Measurements from ENCODE around the gene ULK4.
"Not testable (repeated sequence)": the region's sequence is repeated elsewhere in the genome, so short reads cannot be mapped to it uniquely, and the experiment has no call there.

ULK4 gene

DNA sequence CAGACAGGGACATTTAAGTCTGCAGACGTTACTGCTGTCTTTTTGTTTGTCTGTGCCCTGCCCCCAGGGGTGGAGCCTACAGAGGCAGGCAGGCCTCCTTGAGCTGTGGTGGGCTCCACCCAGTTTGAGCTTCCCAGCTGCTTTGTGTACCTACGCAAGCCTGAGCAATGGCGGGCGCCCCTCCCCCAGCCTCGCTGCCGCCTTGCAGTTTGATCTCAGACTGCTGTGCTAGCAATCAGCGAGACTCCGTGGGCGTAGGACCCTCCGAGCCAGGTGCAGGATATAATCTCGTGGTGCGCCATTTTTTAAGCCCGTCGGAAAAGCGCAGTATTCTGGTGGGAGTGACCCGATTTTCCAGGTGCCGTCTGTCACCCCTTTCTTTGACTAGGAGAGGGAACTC lies 314.2 kb downstream of the ULK4 start:
- DNase-seq (ENCODE audit: low read depth, low spot score) = not testable (repeated sequence)

DNA sequence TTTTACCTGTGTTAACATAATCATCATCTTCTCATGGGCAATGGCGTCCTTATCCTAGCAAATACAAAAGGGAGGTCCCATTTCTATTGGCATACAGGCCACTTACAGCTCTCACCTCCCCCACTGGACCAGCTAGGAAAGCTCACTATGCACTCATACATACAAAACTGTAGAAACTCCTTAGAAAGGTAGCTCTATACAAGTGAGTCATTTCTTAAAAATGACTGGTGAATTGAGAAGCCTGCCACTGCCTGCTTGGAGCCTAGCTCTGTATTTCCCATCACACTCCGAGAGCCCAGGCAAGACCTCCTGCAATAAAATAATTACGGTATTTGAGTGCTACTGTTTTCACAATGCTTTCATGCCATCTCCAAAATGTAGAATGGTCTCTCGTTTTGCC lies 321.8 kb downstream of the ULK4 start:
- no peak for DNase-seq (ENCODE audit: low read depth, low spot score)

DNA sequence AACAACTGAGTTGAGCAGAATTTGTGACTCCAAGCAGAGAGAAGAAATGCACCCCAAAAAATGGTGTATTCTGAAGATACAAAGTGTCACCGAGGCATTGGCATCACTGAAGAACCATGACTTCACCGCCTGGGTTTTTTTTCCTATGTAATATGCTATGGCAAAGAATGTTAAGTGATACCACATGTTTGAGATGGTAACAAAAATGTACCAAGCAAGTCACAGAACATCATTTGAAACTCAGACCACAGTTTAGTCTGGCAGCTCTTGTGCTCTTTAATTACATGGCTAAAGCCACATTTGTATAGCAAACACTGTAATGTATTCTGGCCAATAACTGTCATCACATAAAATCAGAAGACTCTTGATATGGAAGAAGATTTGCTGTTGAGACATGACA lies 323.5 kb downstream of the ULK4 start:
- no peak for DNase-seq (ENCODE audit: low read depth, low spot score)

DNA sequence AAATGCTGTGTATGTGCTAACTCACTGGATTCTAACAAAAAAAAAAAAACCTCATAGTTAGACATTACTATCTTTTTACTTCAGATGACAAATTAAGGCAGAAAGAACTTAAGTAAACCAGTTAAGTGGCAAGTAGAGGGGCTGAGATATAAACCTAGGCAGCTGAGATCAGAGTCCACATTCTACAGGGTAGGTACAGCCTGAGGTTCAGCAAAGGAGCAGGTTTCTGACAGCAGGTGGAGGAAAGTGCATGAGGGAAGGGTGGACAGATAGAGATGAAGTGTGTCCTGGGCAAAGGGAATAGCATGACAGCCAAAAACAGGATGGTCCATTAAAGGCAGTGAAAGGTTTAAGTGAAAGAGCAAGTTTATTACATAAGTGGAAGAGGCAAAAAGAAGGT lies 329.2 kb downstream of the ULK4 start:
- no peak for DNase-seq (ENCODE audit: low read depth, low spot score)

DNA sequence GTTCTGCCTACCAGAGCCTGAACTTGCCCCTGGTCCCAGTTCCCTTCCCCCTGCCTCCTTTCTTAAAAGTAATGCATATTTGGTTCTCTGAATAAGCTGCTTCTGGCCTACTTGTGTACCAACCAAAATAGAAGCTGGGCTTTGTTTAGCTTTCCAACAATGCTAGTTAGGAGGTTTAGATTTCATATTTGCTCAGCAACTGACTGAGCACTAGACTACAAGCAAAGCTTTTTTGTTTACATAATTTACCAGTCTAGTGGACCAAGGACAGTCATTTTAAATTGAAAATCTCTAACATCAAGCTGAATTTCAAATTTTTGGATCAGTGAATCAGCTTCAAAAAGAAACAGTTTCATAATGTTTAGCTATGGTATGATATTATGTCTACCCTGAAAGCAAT lies 331.2 kb downstream of the ULK4 start:
- DNase-seq (ENCODE audit: low read depth, low spot score) = no peak

DNA sequence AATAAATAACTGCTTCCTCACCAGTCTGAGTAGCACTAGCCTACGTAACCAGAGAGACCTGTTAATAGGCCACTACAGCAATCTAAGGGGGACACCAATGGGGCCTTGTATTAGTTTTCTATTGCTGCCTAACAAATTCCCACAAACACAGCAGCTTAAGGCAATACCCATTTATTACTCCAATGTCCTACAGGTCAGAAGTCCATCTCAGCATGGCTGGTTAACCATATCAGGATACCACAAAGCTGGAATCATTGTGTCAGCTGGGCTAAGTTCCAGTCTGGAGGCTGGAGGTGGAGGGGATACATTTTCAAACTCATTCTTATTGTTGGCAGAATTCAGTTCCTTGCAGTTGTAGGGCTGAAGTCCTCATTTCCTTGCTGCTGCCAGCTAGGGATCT lies 331.9 kb downstream of the ULK4 start:
- DNase-seq (ENCODE audit: low read depth, low spot score) = no peak

DNA sequence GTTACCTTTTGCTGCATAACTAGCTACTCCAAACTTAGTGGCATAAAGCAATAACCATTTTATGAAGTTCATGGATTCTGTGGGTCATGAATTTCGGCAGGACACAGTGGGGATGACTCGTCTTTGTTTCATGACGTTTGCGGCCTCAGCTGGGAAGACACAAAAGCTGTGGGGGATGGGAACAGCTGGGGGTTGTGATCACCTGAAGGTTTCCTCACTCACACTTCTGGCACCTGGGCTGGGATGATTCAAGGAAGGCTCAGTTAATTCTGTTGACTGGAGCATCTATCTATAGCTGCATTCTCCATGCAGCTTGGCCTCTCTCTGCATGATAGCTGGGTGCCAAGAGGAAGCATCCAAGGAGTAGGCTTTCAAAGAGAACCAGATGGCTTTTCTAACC lies 332.8 kb downstream of the ULK4 start:
- no peak for DNase-seq (ENCODE audit: low read depth, low spot score)

DNA sequence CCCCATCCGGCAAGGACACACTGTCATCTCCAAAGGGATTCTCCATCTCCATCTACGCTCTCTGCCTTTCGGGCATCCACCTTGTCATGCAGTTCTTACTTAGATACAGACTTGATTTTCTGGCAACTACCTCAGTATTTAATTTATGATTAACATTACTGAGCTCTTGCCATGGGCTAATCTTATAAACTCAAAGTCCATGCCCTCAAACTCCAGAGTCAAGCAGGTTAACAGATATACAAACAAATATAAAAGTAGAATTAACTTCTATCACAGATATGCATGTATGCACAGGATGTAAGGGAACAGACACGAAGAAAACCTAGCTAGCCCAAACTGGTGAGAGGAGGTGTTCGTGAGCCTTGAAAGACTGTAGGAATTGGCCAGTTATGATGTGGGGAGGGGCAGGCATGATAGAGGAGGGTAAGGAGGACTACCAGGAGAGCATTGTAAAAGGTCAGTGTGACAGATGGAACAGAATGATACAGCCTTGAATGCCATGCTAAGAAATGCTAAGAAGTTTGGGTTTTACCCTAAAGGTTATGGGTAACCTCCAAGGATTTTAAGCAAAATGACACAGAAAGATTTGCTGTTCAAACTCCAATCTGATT lies 334.3 kb downstream of the ULK4 start:
- DNase-seq (ENCODE audit: low read depth, low spot score) = no peak

DNA sequence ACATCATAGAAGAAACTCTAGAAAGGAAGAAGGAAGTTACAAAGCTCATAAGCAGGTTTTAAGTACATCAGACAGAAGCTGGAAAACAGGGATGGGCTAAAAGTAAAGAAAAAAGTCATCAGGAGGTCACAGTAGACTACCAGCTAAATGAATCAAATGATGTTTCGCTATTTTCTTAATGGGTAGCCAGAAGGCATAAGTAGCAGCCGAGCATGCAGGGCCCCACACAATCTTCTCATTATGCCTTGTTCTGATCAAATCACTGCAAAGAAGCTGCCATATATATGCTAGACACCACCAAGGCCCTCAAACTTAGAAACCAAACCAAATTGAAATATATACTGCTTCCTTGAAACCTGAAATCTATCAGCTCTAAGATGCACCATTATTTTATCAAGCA lies 349.1 kb downstream of the ULK4 start:
- DNase-seq (ENCODE audit: low read depth, low spot score) = no peak

DNA sequence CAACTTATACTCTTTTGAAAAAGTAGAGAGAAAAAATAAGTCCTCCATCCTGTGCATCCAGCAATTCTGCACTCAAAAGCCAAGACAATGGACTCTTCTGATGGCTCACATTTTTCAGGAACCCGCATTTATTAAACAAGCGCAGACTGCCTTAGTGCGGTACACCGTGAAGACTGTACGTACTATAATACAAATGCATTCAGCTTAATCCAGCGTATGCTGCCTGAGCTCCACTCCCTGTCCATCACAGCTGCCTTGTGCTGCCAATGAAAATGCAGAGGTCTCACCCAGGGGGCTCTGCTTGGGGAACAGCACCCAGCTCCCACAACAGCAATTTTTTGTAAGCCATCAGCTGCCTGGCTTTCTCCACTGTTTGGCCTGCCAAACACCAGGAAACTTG lies 350.9 kb downstream of the ULK4 start:
- DNase-seq (ENCODE audit: low read depth, low spot score) = no peak

DNA sequence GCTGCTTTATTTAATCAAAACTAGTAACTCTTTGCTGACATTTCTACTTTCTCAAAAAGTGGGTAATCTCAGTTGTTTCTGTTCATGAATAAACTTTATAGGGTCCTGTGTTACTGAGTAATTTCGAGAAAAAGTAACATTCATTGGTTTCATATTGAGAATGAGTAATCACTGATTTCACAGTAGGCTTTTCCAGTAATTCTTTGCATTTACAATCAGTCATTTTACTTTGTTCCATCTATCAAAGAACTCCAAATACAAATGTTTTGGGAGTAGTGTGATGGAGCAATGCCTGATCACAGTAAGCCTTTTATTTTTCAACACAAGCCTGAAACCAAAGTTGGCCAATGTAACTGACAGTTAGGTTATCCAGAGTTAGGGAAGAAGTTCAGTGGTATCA lies 353.6 kb downstream of the ULK4 start:
- no peak for DNase-seq (ENCODE audit: low read depth, low spot score)

DNA sequence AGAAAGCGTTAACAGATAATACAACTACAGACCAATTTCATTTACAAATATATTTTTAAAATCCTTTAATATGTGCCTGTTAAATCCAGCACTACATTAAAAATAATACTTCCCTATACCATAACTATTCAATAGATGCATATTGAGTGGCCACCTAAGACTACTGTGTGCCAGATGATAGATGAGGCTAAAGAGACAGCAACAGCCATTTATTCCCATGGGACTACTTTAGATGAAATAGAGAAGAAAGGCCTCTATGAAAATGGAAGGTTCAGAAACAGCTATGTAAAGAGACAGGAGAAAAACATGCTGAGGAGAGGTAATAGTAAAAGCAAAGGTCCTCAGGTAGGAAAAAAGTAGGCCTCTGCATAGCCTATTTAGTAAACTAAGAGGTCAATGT lies 358.1 kb downstream of the ULK4 start:
- no peak for DNase-seq (ENCODE audit: low read depth, low spot score)

DNA sequence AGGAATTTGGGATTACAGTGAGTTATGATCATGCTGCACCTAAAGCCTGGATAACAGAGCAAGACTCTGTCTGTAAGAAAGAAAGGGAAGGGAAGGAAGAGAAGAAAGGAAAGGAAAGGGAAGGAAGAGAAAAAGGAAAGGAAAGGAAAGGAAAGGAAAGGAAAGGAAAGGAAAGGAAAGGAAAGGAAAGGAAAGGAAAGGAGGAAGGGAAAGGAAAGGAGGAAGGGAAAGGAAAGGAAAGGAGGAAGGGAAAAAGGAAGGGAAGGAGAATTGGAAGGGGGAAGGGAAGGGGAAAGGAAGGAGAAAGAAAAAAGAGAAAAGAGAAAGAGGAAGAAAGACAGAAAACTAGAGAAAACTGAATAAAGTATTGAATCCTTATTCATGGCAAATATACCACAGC lies 359.8 kb downstream of the ULK4 start:
- no peak for DNase-seq (ENCODE audit: low read depth, low spot score)

DNA sequence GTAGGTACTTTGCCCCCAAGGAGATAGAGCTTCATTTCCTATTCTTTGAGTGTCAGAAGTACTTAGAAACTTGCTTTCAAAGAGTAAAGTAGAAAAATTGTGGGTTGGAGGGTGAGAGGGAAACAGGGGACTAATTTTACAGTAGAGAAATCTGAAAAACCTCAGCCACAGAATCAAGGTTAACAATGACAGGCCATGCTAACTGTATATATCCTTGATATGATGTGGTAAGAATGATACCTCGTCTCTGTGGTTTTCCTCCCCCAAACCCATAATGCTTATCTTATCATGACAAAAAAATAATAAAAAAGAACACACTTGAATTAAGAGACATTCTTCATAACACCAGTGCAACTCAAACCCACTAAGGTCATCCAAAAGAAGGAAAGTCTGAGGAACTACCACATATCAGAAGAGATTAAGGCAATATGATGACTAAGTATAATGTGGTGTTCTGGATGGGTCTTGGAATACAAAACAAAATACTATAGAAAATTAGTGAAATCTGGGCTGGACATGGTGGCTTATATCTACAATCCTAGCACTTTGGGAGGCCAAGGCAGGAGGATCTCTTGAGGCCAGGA lies 360.4 kb downstream of the ULK4 start:
- DNase-seq (ENCODE audit: low read depth, low spot score) = no peak

DNA sequence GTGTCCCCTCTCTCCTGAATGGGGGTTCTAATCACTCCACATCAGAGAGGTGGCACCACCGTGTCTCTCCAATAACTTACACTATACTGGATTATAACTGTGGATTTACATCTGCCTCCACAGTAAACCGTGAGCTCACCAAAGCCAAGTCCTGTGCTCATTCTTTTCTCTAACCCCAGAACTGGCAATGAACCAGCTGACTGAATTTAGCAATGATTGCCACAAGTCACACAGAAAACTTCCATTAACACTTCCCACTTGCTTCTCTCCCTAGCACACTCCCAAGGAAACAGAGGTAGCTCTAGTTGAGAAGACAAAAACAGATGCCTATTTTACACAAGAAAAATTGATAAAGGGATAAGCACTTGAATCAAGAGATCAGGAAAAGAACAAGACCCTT lies 361.3 kb downstream of the ULK4 start:
- no peak for DNase-seq (ENCODE audit: low read depth, low spot score)

DNA sequence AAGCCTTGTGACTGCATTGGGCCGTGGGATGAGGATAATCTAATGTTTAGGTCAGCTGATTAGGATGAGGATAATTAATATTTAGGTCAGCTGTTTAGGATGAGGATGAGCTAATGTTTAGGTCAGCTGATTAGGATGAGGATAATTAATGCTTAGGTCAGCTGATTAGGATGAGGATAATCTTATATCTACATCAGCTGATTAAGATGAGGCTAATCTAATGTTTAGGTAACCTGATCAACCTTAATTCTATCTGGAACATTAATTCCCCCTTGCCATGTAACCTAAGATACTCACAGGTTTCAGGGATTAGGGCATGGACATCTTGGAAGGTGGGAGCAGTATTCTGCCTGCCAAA lies 362.8 kb downstream of the ULK4 start:
- DNase-seq (ENCODE audit: low read depth, low spot score) = no peak

DNA sequence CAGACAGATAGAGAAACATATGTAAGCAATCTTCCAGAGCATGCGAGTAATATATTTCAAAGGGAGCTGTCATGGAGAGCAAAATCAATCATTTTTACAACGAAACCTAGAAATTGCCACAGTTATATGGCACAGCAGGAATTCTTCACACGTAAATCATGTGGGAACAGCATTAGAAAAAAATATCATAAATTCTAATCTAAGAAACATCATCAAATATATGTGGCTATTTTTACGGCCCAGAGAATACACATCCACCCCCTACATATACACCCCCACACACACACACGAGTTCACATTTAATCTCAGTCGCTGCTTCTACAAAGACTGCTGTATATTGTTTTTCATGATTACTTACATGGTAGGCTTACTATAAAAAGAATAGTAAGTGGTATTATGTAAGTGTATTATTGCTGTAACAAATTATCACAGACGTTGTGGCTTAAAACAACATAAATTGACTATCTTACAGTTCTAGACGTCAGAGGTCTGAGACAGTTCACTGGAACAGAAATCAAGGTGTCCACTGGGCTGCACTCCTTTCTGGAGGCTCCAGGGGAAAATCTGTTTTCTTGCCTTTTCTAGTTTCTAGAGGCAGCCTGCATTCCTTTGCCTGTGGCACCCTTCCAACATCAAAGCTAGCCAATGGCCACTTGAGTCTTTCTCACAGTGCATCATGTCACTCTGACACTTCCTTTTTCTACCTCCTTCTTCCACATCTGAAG lies 363.3 kb downstream of the ULK4 start:
- DNase-seq (ENCODE audit: low read depth, low spot score) = no peak

DNA sequence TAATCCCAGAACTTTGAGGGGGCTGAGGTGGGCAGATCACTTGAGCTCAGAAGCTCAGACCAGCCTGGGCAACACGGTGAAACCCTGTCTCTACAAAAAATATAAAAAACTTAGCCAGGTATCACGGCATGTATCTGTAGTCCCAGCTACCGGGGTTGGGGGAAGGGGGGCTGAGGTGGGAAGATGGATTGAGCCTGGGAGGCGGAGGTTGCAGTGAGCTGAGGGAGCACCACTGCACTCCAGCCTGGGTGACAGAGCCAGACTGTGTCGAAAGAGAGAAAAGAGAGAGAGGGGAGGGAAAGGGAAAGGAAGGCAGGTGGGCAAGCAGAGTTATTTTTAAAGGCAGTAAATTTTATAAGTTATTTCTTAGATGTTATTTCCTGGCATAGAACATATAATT lies 368.1 kb downstream of the ULK4 start:
- DNase-seq (ENCODE audit: low read depth, low spot score) = no peak

DNA sequence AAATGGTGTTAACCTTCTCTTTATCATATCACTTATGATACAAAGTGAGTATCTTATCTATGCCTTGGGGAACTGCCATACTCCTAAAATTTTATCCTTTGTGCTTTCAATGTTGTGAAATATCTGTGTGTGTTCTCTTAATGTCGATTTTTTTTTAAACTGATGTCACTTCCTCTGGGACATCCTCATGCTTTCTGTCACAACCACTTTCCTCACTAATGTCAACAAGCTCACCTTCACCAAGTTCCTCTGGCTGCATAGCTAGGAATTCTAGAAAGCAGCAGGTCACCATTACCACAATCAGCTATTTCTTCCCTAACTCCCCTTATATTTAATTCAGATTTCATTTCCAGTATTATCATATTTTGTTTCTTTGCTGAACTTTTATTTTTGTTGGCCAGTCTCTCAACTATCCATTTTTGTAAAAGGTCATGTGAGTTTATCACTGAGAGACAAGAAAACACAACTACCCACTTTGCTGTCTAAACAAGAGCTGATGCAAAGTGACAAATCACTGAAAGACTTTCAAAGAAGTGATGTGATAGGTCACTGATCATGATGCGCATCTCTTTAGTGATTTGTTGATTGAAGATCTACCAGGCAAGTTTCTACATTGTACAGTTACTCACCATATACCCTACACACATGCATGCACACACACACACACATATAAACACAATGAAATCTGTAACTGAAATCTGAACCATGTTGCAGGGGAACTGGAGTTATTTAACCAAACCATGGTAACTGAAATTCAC lies 369.0 kb downstream of the ULK4 start:
- no peak for DNase-seq (ENCODE audit: low read depth, low spot score)

DNA sequence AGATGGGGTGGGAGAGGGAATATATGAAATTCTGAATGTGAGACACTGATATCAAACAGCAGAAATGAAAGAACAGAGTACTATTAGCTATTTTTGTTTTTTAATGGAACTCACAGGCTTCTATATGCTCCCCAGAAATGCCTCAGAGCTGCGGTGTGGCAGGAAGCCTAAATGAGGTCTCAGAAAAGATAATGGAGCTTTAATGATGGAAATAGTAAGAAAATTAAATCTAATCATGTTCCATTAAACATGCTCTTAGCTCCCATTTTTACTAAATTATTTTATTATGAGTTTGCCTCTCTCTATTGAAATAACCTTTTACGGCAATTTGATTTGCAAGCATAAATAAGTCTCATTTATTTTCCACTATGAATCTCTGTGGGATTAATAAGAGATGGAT lies 378.9 kb downstream of the ULK4 start:
- no peak for DNase-seq (ENCODE audit: low read depth, low spot score)

DNA sequence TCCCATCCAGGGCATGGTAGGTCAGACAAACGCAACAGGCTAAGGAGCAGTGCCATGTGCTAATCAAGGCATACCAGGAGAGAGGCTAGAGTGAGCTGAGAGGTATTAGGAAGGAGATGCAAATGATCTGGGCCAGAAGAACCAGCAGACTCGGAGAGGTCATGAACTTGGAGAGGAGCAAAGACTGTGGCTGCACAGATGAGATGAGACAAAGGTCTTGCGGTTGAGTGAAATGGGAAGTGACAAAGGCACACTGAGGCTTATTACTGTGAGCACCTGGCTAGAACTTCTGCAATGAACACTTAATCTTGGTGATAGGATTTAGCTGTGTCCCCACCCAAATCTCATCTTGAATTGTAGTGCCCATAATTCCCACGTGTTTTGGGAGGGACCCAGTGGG lies 380.2 kb downstream of the ULK4 start:
- DNase-seq (ENCODE audit: low read depth, low spot score) = no peak

DNA sequence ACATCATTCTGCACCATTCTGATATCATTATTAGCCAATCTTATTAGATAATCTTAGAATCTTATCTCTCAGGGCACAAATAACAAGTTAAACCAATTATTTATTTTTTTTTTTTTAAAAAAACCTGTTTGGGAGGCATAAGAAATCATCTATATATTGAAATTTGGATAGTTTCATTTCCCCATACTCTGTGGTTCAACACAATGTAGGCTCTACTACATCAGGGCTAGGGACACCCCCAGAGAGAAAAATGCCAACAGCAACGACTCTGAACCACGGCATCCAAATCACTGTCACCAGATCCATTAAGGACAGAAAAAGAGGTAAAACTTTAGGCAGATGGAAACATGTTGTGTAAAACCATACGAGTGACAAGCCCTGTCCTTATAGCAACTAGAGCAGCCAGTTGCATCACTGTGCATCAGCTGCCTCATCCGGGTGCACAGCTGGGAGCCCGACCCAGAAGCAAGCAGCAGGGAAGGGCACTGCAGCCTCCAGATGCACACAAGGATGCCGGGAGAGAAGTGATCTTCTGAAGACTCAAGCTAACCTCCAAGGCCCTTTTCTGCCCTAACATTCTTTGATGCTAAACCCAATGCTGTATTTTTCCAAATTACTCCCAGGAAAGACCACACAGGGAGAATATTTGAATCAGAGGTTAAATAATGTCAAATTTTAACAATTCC lies 381.5 kb downstream of the ULK4 start:
- DNase-seq (ENCODE audit: low read depth, low spot score) = no peak
